IPS DF 4.7 (cell line): Measurements from ENCODE around the gene TUBGCP2.

Experiments used
- DNase-seq: peaks from one replicate; pipeline ENCODE4 v3.0.0-alpha.2; 2013; ENCODE audit warnings: low spot score; ENCODE audit errors: extremely low read depth

Gene TUBGCP2, protein sequence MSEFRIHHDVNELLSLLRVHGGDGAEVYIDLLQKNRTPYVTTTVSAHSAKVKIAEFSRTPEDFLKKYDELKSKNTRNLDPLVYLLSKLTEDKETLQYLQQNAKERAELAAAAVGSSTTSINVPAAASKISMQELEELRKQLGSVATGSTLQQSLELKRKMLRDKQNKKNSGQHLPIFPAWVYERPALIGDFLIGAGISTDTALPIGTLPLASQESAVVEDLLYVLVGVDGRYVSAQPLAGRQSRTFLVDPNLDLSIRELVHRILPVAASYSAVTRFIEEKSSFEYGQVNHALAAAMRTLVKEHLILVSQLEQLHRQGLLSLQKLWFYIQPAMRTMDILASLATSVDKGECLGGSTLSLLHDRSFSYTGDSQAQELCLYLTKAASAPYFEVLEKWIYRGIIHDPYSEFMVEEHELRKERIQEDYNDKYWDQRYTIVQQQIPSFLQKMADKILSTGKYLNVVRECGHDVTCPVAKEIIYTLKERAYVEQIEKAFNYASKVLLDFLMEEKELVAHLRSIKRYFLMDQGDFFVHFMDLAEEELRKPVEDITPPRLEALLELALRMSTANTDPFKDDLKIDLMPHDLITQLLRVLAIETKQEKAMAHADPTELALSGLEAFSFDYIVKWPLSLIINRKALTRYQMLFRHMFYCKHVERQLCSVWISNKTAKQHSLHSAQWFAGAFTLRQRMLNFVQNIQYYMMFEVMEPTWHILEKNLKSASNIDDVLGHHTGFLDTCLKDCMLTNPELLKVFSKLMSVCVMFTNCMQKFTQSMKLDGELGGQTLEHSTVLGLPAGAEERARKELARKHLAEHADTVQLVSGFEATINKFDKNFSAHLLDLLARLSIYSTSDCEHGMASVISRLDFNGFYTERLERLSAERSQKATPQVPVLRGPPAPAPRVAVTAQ

DNA sequence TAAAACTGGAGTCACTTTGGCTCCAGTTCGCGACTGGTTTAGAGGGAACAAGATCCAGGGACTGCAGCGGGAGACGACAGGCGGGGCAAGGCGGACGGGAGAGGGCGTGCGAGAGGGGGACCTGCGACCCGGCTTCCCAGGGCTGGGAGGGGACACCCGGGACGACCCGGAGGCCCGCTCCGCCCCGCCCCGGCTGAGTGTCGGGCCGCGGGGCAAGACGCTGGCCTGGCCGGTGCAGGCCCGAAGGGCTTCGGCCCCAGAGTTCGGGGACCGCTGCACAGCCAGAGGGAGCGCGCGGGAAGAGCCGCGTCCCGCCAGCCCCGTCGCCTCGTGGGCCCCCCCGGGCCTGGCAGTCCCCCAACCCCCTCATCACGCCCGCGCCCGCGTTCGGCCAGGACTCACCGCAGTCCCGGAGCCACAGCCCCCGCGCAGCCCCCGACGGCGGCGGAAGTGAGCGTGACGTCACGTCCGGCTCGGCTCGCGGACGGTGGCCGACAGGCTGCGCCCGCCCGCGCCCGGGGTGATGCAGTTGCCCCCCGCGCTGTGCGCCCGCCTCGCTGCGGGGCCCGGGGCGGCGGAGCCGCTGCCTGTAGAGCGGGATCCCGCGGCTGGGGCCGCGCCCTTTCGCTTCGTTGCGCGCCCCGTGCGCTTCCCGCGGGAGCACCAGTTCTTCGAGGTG lies at the start of gene TUBGCP2, which contains the start of gene ZNF511:
Gene TUBGCP2 (minus strand): TSS at position 452 of the 679 bp plus-strand sequence. CDS start 5,931 bp downstream, outside the sequence.
Gene ZNF511 (plus strand): TSS at position 494 of the 679 bp plus-strand sequence. CDS start 30 bp downstream, at position 524.
- DNase-seq, result no peak

DNA sequence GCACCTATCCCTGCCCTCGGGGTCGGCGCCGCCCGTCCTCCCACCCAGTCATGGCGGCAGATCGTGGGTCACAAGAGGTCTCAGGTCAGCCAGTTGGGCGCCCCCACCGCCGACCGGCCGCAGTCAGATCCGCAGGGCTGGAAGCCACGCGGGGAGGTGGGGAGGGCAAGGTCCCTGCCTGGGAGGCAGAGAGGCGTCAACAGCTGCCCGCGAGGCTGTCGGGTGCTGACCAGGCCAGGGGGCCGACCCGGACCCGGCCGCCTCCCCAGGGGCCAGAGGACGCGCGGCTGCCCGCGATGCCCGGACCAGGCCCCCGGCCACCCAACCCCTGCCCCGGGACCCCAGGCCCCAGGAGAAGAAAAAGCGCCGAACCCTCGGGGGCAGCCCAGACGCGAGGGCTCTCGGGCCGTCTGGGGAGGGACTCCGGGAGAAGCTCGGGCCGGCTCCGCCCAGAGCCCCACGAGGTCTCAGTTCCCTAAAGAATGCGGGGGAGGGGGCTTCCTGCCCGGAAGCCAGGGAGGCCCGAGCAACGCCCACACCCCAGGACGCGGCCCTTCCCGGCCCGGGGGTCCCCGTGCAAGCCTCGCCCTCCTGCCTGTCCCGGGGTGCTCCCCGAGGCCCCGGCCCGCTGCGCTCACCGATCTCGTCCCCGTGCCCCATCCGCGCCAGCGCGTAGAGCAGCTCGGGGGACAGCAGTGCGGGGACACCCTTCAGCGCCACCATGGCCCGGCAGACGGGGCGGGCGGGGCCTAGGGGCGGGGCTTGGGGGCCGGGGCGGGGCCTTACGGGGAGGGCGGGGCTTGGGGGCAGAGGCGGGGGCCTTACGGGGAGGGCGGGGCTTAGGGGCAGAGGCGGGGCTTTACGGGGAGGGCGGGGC lies 48.9 kb upstream of the TUBGCP2 start, which contains the start of gene FUOM:
Gene FUOM (minus strand): TSS at position 735 of the 877 bp plus-strand sequence. CDS start 12 bp downstream, at position 723.
- no peak for DNase-seq

DNA sequence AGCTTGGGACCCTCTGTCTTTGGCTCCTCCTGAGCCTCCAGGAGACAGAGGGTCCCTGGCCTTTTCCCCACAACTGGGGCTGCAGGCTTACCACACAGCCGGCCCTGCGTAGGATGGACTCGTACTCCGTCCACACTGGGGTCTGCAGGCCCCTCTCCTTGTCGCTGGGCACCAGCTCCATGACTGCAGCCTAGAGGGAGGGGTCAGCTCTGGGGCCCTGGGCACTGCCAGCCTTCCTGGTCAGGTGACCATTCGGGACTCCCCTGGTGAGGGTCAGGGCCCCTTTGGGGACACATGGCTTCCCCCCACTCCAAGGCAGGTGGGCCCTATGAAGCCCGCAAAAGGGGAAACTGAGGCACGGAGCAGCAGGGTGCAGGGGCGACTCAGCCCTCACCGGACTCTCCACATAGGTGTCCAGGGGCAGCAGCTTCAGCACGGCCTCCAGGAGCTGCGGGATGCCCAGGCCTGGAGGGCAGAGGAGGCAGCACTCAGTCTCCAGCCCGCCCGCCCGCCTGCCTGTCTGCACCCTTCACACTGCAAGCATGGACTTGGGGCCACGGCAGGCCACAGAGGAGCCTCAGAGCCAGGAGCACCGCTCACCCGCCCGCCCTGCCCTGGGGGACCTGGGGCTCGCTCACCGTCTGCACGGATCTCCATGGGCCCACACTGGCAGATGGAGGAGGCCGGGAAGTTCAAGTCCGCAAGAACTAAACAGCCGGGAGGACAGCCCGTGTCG lies 48.0 kb upstream of the TUBGCP2 start:
- no peak for DNase-seq

DNA sequence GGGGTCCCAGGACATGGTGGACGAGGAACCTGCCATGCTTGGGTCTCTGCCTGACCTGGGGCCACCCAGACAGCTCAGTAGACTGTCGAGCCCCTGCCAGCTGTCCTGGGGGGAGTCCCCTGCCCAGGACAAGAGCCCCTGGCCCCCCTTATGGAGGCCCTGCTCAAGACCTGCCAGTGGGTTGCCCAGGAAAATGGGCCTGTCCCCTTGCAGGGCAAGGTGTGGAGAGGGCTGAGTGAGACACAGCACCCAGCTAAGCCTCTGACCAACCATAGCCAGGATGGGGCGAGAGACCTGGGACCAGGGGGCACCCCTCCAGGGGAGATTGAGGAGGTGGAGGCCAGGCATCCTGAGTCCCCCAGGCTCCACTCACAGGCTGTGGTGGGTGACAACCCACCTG lies 47.3 kb upstream of the TUBGCP2 start:
- DNase-seq, result no peak

DNA sequence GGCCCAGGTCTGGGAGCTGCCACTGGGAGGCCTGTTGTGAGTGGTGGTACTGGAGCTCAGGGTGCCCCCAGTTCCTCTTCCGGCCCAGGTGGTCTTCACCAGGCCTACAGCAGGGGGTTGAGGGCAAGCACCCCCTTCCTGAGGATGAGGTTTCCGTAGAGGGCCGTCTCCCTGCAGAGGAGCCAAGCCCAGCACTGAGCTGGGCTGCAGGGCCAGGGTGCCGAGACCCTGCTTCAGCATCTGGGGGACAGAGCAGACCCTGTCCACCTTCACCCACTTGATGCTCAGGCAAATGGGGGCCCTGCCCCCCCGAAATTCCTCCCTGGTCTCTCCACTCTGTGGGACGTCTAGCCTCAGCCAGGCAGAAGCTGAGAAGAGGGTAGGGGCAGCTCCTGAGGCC lies 46.6 kb upstream of the TUBGCP2 start:
- DNase-seq, result no peak

DNA sequence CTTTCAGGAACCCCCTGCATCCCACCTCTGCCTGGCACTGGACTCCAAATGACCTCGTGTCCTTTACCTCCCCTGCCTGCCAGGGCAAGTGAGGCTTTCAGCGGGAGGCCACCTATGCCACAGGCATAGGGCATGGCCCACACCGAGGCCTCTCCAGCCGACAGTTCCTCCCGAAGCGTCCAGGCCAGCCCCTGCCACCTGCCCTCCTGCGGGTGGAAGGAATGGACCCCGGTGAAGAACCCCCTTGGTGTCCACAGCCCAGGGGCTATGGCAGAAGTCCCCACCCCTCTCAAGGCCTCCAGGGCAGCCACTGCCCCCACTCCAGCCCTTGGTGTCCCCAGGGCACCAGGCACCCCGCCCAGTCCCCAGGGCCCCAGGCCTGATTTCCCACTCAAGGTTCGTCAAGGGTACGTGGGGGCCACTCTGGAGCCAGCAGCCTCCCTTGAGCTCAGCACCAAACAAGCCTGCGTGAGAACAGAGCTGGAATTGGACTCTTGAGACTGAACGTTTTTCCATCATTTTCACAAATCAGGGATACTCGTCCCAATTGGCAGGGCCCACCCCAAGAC lies 46.1 kb upstream of the TUBGCP2 start:
- no peak for DNase-seq

DNA sequence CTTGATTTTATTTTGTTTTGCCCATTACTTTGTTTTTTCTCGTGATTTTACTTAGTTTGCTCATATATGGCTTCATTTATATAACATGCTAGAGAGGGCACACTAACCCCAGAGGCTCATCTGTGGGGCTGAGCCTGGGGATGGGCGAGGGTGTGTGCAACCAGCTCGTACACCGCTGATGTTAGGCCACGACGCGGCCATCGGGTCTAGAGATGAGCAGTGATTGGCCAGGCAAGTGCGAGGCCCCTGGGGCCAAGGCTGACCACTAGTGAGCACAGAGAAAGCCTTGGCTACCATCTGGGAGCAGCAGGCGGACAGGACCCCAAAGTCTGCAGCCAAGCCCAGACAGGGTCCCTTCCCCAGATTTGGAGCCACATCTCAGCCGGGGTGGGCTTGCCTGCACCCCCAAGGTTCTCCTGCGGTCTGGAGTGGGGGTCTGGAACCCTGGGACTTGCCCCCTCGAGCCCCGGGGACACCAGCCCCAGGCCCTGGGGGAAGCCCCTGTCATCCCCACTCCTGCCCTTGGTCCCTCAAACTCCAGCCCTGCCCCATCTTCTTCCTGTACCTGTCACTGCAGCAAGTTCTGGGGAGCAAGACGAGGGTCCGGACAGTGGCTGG lies 45.4 kb upstream of the TUBGCP2 start:
- DNase-seq, result no peak

DNA sequence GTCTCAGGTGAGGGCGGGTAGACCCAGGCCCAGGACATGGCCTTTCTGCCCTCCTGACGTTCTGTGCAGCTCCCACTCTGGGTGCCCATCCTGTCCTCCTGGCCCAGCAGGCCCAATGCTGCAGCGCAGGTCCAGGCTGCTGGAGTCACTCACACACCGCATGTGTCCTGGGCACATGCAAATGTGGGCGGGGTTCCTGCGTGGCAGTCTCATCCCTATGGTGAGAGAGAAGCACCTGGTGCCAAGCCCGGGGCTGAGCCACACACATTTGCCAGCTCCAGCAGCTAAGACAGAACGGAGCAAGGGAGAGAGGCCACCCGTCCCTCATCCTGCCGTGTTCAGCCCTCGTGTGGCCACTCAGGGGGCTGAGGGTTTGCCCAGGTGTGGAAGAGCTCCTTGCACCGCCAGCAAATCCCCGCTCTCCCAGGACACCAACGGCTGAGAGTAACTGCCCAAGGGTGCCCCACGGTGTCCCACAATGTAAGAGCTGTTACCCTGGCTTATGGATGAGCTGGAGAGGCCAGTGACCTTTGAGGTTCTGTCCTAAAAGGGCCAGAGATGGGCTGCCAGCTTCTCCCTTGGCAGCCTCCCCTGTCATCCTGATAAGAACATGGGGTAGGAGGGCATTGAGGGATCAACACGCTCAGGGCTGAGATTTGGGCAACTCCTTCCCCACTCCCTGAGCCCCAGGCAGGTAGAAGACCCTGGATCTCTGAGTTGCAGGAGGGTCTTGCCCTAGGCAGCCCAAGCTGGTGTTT lies 44.7 kb upstream of the TUBGCP2 start:
- DNase-seq, result no peak

DNA sequence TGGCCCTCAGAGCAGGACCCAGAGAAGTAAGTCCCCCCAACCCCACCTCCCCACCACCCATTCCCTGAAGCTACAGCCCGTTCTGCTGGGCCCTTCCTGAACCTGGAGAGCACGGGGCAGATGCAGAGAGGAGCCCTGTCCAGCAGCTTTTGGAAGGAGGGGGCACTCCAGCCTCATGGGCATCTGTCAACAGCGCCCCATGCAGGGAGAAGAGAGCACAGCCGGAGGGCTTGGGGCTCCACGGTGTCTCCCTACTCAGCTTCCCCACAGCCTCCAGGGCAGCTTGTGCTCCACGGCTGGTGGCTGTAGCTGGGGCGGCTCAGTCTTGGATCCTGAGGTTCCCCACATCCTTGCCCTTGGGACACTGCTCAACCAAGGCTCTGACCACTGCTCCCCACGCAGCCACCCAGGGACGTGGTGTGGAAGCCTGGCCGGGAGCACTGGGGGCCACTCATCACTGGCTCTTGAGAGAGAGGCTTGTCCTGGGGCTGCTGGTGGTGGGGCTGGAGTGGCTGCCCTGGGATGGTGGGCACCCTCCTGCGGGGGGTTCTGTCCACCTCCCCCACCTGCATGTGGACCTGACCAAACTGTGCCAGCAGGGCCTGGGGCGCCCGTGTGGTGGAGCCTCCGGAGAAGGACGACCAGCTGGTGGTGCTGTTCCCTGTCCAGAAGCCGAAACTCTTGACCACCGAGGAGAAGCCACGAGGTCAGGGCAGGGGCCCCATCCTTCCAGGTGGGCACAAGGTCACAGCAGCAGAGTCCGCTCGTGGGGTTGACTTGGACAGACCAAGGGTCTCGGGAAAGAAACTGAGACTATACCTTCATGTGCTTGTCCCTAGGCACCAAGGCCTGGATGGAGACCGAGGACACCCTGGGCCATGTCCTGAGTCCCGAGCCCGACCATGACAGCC lies 43.0 kb upstream of the TUBGCP2 start:
- DNase-seq, result no peak

DNA sequence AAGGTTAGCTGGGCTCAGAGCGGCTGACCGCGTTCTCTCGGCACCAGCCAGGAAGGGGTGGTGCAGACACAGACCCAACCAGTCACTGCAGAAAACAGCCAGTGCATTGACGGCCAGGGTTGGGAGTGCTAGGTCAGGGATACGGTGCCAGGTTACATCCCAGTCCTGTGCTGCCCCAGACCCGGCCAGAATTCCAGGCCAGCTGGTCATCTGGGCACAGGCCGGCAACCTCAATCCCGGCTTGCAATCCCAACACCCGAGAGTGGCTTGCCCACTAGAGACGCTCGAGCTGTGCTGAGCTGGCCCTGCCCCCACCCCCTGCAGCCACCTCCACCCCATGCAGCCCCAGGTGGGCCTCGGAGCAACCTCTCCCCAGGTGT lies 42.3 kb upstream of the TUBGCP2 start:
- DNase-seq, result no peak

DNA sequence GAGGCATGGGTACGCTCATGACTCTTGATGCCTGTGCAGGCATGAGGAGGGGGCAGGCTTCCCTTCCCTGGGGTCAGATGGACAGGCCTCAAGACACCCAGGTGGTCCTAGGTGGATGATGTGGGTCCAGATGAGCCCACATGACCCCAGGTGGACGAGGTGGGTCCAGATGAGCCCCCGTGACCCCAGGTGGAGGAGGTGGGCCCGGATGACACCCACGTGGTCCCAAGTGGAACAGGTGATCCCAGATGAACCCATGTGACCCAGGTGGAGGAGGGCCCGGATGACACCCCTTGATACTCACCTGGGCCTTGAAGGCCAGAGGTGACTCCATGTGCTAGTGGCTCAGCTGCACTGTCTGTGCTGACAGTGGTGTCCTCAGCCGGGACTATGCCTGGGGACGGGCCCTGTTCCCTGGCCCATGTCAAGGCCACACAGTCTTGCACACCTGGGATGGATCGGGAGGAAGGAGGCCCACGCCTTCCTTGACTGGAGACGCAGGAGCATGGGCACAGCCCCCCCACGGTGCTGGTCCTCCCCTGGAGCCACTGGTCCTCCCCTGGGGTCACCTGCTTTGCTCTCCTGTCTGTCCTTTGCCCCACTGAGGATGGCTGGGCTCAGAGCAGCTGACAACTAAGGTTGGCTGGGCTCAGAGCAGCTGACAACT lies 41.7 kb upstream of the TUBGCP2 start:
- no peak for DNase-seq

DNA sequence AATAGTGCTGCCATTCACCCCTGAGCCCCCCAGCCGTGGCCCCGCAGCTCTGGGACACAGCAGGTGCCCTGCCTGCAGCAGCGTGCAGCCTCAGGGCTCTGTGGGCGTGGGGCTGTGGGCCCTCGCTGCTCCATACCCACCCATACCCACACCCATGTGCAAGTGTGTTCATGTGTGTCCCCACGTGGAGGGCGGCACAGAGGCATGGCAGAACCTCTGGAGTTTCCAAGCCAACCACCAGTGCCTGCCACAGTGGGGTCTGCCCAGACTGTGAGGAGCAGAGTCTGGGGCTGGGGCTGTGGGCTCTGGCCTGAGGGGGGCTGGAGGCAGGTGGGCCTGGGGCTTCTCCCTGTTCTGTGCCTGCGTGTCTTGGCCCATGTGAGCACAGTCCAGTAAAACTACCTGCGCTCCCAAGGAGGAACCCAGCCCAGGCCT lies 40.9 kb upstream of the TUBGCP2 start:
- no peak for DNase-seq

DNA sequence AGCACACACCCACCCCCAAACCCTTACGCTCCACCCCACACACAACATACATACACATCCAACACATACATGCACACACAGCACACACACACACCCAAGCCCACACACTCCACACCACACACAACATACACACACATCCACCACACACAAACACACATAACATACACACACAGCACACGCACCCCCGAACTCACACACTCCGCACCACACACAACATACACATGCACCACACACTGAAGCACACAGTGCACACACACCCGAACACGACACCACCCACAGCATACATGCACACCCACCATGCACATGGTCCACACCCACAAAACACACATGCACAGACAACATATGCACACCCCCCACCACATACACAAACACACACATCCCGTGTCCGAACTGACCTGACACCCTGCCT lies 40.5 kb upstream of the TUBGCP2 start:
- no peak for DNase-seq

DNA sequence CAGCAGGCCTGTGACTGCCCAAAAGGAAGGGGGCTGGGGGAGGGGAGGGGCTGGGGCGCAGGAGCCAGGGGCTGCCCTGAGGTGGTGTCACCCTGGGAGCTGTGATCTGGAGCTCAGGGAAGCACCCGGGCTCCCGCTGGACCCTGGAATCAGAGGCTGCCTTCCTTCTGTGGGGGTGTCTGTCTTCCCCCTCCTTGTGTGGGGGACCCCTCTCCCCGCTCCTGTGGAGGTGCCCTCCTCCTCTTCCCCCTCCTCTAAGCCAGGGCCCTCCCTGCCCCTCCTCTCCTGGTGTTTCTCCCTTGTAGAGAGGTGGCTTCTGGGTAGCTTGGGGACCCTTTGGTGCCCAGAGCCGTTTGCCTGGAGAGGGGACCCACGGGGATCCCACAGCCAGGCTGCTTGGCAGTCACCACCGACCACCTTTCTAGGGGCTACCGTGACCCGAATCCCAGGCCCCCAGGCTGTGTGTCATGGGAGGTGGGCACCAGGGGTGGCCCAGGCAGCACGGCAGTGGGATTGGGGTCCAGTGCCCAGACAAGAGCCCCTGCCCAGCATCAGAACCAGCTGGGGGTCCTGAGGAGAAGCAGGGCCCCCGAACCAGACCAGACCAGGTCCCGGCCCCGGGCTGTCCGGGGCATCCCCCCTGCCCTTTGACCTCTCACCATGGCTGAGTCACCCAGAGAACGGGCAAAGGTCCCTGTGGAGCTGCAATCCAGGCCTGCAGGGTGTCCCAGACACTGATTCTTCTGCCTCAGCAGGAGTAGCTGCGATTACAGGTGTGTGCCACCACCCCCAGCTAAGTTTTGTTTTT lies 39.2 kb upstream of the TUBGCP2 start:
- DNase-seq, result no peak

DNA sequence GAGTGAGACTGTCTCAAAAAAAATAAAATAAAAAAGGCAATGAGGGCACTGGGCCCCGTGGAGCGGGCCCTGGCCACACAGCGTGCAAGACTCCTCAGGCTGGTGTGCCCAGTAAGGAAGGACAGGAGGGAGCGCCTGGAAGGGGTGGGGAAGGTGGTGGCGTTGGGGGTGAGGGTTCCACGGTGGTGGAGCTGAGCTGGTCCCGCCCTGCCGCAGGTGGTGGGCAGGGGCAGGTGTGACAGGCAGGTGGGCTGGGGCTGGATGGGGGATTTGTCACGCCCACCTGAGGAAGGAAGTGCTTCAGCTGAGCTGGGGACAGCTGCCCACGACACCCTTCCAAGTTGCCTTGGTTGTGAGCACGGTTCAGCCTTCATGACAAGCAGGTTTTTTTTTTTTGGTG lies 37.7 kb upstream of the TUBGCP2 start:
- DNase-seq, result no peak

DNA sequence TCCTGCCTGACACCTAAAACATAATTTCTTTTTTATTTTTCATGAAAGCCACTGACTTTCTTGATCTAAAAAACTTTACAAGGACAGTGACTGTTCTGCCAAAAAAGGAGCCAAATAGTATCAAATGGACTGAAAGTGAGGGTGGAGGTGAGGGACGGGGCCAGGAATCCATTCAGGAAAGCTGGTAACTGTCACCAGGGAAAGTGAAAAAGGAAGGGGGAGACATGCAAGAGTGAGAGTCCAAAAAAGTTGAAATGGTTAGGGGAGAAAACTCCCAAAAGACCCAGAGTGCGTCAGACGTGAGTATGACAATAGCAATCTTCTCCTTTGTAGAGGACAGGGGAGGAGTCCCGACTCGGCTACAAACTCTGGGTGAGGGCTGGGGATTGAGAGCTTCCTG lies 35.6 kb upstream of the TUBGCP2 start:
- no peak for DNase-seq
